Muscle layer of colon (tissue), 2 donors: ENCODE data around the gene GDPGP1.
"Not testable (repeated sequence)": the region's sequence is repeated elsewhere in the genome, so short reads cannot be mapped to it uniquely, and the experiment has no call there.

Source experiments
- H3K27ac ChIP-seq: one replicate; pipeline ENCODE4 v1.7.0; 2013; ENCODE audit warnings: low read depth, mild to moderate bottlenecking, low read length, moderate library complexity
- H3K27me3 ChIP-seq, 2 donors: one replicate each; pipeline ENCODE4 v1.7.0; 2013; ENCODE audit warnings: low read length in 2 of 2, mild to moderate bottlenecking in 2 of 2; ENCODE audit not compliant: insufficient read depth in 2 of 2, control insufficient read depth in 1 of 2
- H3K36me3 ChIP-seq: one replicate; pipeline ENCODE4 v1.7.0; 2013; ENCODE audit warnings: mild to moderate bottlenecking, low read length; ENCODE audit not compliant: insufficient read depth
- H3K4me1 ChIP-seq: one replicate; pipeline ENCODE4 v1.7.0; 2013; ENCODE audit warnings: mild to moderate bottlenecking, low read length; ENCODE audit not compliant: insufficient read depth
- H3K4me3 ChIP-seq, 2 donors: one replicate each; pipeline ENCODE4 v1.7.0; 2013; ENCODE audit warnings: low read length in 2 of 2, low read depth in 1 of 2, mild to moderate bottlenecking in 1 of 2, moderate library complexity in 1 of 2
- H3K9ac ChIP-seq: one replicate; pipeline ENCODE4 v1.7.0; 2013; ENCODE audit warnings: low read length
- H3K9me3 ChIP-seq: one replicate; pipeline ENCODE4 v1.7.0; 2013; ENCODE audit warnings: mild to moderate bottlenecking, low read length
- donor health status: abdominal sarcoma.
- donor health status: Adenocarcinoma of cecum.

The GDPGP1 gene

DNA sequence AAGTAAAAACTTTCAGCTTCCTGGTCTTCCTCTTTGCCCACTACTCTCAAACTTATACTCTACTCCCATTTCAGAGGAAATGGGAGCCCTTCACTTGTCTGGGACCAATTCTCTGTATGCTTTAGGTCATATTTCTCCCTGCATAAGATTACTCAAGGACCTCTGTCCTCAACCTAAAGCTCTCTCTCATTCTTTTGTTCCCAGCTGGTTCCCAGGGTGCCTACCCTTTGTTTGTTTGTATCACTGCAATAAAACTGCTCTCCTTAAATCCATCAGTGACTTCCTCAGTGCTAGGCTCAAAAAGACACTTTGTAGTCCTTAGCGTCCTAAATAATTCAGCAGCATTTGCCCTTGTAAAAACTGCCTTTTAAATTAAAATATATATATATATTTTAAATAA, 34.4 kb downstream of the GDPGP1 start:
- Histone ChIP-seq H3K4me3 (no peak overlapping the region), H3K27me3 (no peaks in the 10 kb centered on the region), H3K4me1 (peaks cover 44% of the 10 kb centered on the region), H3K36me3 (peaks cover 41% of the 10 kb centered on the region), H3K27ac (no peak overlapping the region), H3K9ac (no peak overlapping the region), H3K9me3 (no peaks in the 10 kb centered on the region)

DNA sequence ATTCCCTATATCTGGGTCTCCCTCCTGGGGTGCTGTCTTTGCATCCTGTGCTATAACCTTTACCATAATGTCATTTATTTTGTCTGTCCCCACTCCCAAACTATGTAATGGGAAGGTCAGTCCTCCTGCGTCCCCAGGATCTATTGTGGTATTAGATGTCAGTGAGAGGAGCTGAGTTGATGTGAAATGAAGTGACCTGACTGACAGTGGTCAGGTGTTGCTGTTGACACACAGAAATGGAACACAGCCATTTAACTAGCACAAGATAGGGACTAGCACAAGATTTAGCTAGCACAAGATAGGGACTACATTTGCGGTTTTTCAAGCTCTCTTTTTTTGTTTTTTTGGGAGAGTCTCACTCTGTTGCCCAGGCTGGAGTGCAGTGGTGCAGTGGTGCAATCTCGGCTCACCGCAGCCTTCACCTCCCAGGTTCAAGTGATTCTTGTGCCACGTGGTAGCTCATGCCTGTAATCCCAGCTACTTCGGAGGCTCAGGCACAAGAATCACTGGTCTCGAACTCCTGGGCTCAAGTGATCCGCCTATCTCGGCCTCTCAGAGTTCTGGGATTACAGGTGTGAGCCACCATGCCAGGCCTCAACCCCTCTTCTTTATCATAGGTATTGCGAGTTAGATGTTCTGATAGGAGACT, 36.6 kb downstream of the GDPGP1 start:
- H3K36me3 ChIP-seq: peaks cover 43% of the 10 kb centered on the region
- H3K9ac ChIP-seq: no peak overlapping the region
- no peaks in the 10 kb centered on the region for H3K27me3 ChIP-seq
- no peak overlapping the region for H3K27ac ChIP-seq
- H3K4me3 ChIP-seq: no peak overlapping the region
- H3K4me1 ChIP-seq: peaks cover 35% of the 10 kb centered on the region
- no peaks in the 10 kb centered on the region for H3K9me3 ChIP-seq

DNA sequence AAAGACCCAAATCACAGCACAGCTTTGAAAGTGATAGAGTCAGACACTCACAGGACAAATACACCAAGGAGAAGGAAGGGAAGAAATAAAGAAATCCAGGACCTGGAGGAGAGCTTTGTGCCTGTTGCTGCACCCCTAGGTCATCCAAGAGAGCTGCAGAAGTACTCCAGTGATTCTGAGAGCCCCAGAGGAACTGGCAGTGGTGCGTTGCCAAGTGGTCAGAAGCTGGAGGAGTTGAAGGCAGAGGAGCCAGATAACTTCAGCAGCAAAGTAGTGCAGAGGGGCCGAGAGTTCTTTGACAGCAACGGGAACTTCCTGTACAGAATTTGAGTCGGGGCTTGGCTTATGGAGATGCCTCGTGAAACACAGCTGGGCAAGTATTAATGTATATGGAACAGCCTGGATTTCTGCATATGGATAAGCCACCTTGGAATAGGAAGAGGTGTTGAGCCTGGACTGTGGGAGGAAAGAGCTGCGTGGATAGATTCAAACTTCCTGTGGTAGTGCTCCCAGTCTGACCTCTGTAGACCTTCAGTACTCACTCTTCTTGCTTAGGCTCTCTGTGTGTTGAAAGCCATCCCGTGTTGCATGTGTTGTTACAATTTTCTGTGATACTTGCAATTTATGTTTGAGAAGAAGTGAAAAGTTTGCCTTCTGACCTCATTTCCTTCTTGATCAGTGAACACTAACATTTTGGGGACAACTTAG, 37.6 kb downstream of the GDPGP1 start:
- H3K4me3 ChIP-seq: no peak overlapping the region
- H3K36me3 ChIP-seq: peaks cover 51% of the 10 kb centered on the region
- no peaks in the 10 kb centered on the region for H3K9me3 ChIP-seq
- H3K27me3 ChIP-seq: no peaks in the 10 kb centered on the region
- peaks cover 35% of the 10 kb centered on the region for H3K4me1 ChIP-seq
- no peak overlapping the region for H3K9ac ChIP-seq
- no peak overlapping the region for H3K27ac ChIP-seq

DNA sequence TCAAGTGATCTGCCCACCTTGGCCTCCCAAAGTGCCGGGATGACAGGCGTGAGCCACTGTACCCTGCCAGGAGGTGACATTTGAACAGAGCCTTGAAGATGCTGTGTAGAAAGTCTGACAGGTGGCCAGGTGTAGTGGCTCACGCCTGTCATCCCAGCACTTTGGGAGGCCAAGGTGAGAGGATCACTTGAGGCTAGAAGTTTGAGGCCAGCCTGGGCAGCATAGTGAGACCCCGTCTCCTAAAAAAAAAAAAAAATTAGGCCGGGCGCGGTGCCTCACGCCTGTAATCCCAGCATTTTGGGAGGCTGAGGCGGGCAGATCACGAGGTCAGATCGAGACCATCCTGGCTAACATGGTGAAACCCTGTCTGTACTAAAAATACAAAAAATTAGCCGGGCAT, 44.5 kb downstream of the GDPGP1 start:
- not testable (repeated sequence) for H3K27ac ChIP-seq, H3K27me3 ChIP-seq, H3K4me1 ChIP-seq, H3K36me3 ChIP-seq, H3K4me3 ChIP-seq, H3K9ac ChIP-seq, H3K9me3 ChIP-seq

DNA sequence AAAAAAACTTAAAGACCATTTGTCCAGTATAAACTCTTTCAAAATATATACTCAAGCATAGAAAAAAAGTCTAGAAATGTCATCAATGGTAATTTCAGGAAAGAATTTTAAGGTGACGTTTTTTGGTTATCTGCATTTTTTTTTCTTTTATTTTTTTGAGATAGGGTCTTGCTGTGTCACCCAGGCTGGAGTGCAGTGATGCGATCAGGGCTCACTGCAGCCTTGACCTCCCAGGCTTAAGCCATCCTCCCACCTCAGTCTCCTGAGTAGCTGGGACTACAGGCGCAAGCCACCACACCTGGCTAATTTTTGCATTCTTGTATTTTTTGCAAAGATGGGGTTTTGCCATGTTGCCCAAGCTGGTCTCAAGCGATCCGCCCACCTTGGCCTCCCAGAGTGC, 46.7 kb downstream of the GDPGP1 start:
- not testable (repeated sequence) for H3K27me3 ChIP-seq, H3K4me1 ChIP-seq, H3K9ac ChIP-seq, H3K27ac ChIP-seq, H3K4me3 ChIP-seq, H3K36me3 ChIP-seq, H3K9me3 ChIP-seq

DNA sequence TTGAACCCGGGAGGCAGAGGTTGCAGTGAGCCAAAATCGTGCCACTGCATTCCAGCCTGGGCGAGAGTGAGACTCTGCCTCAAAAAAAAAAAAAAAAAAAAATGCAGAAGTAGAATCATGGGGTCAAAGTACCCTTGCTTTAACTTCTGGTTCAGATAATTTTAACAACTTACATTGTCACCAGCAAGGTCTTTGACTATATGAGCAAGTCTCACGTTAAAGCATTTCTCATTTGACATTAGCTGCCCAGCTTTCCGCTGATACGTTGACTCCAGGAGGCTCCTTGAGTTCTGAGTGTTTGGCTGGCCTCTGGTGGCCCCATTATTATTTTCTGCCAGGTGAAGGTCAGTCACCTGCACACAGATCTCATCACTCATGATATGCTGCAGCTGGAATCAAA, 47.6 kb downstream of the GDPGP1 start:
- not testable (repeated sequence) for H3K9me3 ChIP-seq, H3K27ac ChIP-seq, H3K9ac ChIP-seq, H3K27me3 ChIP-seq, H3K36me3 ChIP-seq, H3K4me3 ChIP-seq, H3K4me1 ChIP-seq

DNA sequence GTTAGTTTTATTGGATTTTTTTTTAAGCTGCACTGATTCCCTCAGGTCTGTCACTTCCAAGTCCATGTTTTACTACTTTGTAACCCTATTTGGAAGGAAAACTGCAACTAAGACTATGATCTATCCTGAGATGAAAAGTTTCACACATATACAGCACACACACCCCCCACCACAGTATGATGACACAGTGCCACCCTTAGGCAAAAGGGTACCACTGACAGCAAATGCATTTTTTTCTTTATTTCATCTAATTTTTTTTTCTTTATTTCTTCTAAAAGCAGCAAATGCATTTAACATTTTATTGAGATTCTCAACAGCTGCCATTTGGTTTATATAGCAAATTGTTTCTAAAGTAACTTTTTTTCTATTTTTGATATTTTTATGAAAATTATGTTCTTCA, 52.7 kb downstream of the GDPGP1 start:
- no peak overlapping the region for H3K27ac ChIP-seq

DNA sequence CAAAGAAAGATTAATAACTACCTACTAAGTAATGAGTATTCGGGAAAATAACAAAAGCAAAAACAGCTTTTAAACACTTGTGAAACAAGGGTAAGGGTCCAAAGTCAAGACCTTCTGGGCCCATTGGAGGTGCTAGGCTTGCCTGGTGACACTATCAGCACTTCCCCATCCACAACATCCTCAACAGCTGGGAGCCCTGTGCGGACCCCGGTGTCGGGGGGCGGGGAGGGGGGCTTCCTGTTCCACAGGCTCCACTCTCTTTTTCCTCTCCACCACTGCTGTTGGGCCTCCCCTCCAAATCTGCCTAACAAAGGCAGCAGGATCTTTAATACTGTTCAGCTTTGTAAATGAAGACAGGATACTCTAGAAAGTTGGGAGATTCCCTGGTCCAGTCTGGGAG, 53.1 kb downstream of the GDPGP1 start:
- no peak overlapping the region for H3K27ac ChIP-seq
- H3K4me3 ChIP-seq: no peak overlapping the region
- no peak overlapping the region for H3K9ac ChIP-seq
- no peaks in the 10 kb centered on the region for H3K27me3 ChIP-seq
- no peaks in the 10 kb centered on the region for H3K36me3 ChIP-seq
- no peaks in the 10 kb centered on the region for H3K9me3 ChIP-seq
- H3K4me1 ChIP-seq: peaks cover 6% of the 10 kb centered on the region

More for the DNA sequence above, 52.7 kb downstream of the GDPGP1 start:
- Histone ChIP-seq H3K9ac (no peak overlapping the region), H3K27me3 (no peaks in the 10 kb centered on the region), H3K4me3 (no peak overlapping the region), H3K4me1 (peaks cover 6% of the 10 kb centered on the region), H3K9me3 (no peaks in the 10 kb centered on the region), H3K36me3 (no peaks in the 10 kb centered on the region)

DNA sequence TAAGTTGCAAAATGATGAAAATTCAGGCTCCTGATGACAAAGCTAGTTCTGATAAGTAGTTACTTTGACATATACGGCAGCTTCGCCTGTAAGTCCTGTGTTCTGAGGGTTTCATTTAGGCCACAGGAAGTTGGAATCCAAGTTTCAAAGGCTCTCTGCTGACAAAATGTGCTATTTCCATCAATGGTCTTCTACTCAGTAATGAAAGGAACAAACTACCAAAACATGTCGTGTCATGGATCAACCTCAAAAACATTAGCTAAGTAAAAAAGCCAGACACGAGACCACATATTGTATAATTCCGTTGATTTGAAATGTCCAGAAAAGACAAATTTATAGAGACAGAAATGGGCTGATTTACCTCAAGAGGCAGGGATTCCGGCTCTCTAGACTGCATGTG, 53.9 kb downstream of the GDPGP1 start:
- Histone ChIP-seq H3K9me3 (no peaks in the 10 kb centered on the region), H3K36me3 (no peaks in the 10 kb centered on the region), H3K27me3 (no peaks in the 10 kb centered on the region), H3K4me3 (no peak overlapping the region), H3K27ac (no peak overlapping the region), H3K9ac (no peak overlapping the region), H3K4me1 (peaks cover 6% of the 10 kb centered on the region)

DNA sequence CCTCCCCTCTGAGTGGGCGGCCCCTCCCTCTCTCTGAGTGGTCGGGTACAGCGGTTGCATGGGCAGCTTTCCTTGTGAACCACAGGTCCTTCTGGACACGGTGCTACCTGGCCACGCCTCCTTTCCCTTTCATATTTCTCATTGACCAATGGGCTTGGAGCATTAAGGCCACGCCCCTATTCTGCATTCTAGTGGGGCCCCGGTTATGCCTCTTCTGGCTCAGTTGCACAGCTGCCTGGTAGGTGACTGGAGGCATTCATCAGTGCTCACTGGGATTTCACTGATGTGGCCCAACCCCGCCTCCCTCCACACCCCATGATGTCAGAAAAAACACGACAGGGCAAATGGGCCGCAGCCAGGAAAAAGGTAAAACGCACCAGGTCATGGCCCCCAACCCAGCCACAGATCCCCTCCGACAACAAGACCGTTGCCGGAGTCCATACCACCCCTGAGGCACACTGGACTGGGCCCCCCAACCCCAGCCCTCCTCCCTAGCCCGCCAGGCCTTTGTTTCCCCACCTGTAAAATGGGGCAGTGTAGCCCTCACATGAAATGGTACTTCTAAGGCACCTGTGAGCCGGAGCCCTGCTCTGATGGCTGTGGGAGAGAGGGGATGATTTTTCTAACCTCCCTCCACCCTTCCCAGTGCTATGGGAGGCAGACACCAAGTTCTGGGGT, 57.8 kb downstream of the GDPGP1 start:
- Histone ChIP-seq H3K4me1 (peaks cover 6% of the 10 kb centered on the region), H3K9me3 (no peaks in the 10 kb centered on the region), H3K36me3 (no peaks in the 10 kb centered on the region), H3K9ac (no peak overlapping the region), H3K27me3 (no peaks in the 10 kb centered on the region), H3K27ac (no peak overlapping the region), H3K4me3 (no peak overlapping the region)

DNA sequence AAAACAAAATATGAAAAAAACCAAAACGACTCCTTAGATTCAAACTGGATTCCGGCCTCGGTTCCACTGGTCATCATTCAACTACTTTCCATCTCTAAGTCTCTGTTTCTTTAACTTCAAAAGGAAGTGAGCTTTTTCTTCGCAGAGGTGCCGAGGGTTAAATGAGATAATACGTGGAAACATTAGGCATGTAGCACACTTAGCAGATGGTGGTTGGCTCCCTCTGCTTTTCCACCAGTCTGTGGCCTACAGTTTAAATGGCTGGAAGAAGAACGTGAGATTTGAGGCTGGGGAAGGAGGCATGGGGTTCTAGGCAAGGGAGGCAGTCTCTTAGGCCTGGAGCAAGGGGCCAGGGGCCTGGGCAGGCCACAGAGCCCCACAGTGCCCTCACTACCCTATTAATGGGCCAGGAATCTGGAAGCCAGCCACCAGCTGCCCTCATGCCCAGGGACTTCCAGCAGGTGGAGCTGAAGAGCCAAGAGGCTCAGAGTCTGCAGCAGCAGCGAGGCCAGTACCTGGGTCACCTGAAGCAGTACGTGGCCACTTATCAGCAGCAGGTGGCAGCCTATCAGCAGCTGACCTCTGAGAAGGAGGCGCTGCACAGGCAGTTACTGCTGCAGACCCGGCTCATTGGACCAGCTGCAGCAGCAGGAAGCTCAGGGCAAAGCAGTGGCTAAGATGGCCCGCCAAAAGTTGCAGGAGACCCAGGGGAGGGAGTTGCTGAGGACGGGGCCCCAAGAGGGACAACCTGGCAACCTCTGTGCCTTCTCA, 59.2 kb downstream of the GDPGP1 start:
- not testable (repeated sequence) for H3K27ac ChIP-seq, H3K9ac ChIP-seq, H3K4me3 ChIP-seq, H3K4me1 ChIP-seq, H3K9me3 ChIP-seq, H3K27me3 ChIP-seq, H3K36me3 ChIP-seq
